GM21423 (cell line): ENCODE results near the gene HDAC4.

Experiments
- ATAC-seq: cut with Tn5 transposase; IDR thresholded peaks from one replicate; pipeline ENCODE4 v1.9.1; 2021; ENCODE audit warnings: mild to moderate bottlenecking, moderate library complexity; ENCODE audit not compliant: unreplicated experiment

Gene HDAC4

DNA sequence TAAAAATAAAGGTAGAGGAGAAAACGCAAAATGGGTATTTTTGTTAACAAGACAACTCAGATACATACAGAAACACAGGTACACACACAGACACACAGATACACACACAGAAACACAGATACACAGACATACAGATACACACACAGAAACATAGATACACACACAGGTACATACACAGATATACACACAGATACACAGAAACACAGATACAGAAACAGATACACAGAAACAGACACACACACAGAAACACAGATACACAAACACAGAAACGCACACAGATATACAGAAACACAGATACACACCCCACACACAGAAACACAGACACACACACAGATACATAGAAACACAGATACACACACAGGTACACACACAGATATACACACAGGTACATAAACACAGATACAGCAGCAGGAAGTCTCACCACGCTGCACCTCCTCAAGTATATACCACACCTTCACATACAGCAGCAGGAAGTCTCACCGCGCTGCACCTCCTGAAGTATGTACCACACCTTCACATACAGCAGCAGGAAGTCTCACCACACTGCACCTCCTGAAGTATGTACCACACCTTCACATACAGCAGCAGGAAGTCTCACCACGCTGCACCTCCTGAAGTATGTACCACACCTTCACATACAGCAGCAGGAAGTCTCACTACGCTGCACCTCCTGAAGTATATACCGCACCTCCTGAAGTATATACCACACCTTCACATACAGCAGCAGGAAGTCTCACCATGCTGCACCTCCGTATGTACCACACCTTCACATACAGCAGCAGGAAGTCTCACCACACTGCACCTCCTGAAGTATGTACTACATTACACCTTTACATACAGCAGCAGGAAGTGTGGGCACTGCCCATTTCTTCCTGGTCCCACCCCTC lies 250.5 kb downstream of the HDAC4 start:
- ATAC-seq, result no peak

DNA sequence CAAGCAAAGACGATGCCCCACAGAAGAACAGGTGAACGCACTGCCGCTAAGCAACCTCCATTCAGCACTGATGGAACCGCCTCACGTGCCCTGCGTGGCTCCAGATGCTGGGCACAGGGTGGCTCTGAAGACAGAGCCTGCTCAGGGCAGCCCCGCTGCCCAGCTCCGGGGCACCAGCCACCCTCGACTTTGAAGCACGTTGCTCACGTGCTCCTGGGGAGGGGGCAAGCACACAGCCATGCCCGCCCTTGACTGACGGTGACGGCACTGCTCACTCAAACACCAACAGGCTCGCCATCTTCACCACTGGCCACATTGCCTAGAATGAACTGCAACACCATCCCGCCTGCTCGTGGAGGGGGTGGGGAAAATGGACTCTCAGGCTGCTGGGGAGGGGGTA lies 251.3 kb downstream of the HDAC4 start:
- ATAC-seq, result no peak

- ATAC-seq, result no peak
These were observed 252.2 kb downstream of the HDAC4 start for GRCh38 chr2:239148495-239149200.

DNA sequence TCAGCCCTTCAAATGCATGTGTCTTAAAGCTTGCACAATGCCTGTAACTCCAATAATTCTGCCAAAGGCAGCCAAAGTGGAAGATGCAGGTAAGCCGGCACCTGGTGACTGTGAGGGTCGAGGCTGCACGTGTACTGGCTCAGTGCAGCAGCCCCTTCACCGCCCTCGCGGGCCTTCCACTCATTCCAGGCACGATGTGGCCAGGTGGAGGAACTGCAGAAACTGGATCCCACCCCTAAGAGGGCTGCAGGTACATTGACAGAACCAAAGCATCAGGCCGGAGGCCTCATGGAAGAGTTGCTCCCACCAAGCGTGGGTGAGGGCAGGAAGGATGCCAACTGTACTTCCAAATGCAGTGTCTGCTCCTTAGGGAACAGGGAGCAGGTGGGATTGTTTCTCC lies 253.4 kb downstream of the HDAC4 start:
- ATAC-seq, result no peak

GRCh38 chr2:239146741-239147181 lies 254.1 kb downstream of the HDAC4 start:
- ATAC-seq, result no peak

- ATAC-seq, result no peak
These were observed 254.7 kb downstream of the HDAC4 start for GRCh38 chr2:239146011-239146641.

DNA sequence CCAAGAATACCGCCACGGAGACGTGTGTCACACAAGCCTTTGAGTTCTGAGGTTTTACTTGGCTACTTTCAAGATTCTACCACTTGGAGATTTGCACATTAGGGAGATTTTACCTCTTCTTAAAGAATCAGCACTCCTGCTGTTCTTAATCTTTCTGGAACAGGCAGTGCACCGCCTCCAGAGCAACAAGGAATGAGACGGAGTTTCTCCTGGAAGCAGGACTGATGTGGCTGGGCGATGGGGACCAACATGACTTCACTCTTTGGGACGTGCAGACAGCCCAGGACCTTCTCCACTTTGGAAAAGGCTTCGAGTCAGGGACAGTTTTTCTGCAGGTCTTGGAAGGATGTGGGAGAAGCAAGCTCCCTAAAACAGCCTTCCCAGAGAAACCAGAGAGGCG lies 255.2 kb downstream of the HDAC4 start:
- no peak for ATAC-seq

DNA sequence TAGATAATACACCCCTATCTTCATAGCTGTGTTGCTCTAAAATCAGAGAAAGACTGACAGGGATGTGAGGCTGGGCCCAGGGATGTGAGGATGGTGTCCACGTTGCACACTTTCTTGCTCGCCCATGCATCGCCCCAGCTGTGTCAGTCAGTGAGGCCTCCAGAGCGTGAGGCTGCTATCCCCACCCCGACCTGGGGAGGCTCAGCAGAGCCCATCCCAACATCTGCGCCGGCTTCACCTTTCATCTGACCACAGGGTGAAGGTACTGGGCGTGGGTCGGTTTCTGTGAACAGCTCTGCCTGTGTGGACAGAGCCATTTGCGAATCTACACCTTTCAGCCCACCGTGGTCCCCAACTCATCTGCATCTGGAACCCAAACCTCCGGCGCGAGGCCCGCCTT lies 255.7 kb downstream of the HDAC4 start:
- ATAC-seq, result no peak

DNA sequence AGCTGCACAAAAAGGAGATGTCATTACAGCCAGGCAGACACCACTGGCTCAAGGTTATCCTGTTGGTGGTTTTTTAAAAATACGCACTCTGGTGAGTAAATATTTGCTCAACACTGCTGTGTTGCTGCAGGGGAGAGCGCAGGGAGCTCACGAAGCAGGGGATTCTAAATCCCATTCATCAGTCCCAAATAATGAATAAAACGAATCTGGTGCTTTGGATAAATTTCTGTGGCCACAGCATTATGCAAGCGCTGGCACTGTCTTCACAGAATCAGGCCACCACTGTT lies 256.2 kb downstream of the HDAC4 start:
- no peak for ATAC-seq

DNA sequence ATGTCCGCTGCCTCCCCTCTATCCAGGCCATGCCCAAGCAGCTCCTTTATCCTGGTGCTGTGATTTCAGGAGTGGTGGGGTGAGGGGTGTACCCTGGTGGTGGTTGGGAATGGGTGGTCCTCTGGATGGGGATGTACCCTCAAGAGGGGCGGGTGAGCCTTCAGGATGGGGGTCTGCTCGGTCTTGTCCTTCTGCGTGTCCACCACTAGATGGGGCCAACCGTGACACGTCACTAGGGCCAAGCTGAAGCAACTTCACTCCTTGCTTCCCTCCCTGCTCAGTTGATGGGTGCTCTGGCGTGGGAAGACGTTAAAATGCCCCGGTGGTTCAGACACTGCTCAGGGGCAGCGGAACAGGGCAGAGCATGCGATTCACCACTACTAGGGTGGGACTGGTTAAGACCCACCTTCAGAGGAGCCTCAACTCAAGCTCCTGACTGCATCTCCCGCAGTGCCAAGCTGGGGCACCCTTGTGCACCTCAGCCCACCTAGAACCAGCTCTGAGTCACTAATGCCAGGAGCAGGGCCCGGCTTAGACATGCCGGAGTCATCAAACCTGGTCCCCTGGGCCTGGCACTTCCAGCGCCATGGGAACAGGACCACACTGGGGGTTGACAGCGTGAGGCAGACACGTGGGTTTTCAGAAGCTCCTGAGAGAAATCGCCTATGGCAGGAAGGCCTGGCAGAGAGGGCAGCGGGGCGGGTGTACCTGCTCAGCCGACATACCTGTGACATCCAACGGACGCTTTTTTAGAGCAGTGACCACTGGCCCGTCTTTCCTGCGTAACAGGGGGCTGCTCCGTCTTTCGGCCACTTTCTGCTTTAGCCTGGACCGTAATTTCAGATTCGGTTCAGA lies 256.7 kb downstream of the HDAC4 start:
- ATAC-seq, result no peak

GRCh38 chr2:239142806-239143205 lies 258.0 kb downstream of the HDAC4 start:
- no peak for ATAC-seq

- ATAC-seq, result no peak
These were observed 258.5 kb downstream of the HDAC4 start for GRCh38 chr2:239142296-239142695.

GRCh38 chr2:239141021-239141760 lies 259.6 kb downstream of the HDAC4 start:
- no peak for ATAC-seq

GRCh38 chr2:239140346-239141020 lies 260.3 kb downstream of the HDAC4 start:
- no peak for ATAC-seq

DNA sequence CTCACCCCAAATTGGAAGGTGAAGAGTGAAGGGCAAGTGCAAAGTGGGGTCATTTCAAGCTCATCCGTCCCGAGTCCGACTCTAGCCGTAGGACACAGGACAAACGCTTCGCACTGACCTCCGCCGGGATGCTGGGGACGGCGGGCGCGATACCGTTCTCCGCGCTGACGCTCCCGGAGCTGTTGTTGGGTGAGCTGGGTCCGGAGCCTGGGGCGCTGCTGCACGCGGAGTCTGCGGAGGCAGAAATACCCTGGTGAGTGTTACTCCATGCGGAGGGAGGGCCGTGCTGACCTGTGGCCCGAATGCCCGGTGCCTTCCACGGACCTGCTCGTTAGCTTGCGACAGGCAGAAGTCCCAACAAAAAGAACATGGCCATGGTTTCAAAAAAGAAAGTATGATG lies 261.3 kb downstream of the HDAC4 start:
- no peak for ATAC-seq

DNA sequence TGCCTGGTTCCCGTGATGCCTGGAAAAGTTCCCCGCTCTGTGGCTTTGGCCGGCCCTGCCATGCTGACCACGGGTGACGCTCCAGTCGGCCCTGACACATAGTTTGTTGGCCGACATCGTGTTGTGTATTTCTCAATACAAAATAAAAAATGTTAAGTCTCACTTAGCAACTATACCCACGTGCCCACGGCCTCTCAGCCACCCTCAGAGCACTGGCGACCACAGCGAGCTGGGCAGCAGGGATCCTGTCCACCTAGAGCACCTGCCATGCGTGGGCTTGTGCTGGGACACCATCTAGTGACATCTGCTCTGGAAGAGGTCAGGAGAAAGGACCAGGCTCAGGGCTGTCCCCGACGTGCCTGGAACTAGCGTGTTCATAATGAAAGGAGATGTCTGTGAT lies 261.7 kb downstream of the HDAC4 start:
- no peak for ATAC-seq

DNA sequence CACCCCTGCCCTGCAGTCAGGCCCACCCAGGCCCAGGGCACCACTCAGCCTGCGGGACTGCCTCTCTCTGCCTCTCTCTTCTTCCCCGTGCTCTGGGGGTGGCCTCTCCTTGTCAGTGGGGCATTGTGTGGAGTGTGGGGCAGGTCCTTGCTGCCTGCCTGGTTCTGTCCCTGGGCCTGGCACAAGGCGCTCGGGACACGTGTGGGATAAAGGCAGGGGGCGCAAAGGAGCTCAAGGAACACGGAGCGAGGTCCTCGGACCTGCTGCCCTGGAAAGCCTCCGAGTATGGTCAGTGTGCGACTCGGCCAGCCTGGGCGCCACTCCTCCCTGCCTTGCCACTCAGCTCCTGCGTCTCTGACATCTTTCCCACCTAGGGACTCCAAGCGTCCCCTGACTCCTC lies 262.2 kb downstream of the HDAC4 start:
- no peak for ATAC-seq

DNA sequence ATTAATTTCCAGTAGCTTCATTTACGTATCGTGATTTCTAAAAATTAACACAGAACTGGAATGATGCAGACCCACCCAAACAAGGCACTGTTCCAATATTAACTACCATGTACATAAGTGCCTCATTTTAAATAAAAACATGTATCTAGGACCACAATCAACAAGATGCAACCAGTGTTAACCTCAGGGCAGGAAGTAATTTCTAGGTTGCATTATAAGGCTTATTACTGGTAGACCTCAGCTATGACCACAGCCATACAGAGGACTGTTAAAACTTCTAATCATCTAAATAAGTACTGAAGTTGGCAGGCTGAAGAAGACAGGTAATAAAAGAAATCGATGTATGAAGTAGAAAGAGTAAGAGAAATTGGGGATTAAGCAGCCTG lies 262.9 kb downstream of the HDAC4 start:
- ATAC-seq, result no peak

- no peak for ATAC-seq
These were observed 263.5 kb downstream of the HDAC4 start for GRCh38 chr2:239137165-239137897.
